ENCODE measurements around the gene HSPB9.

The HSPB9 gene

DNA sequence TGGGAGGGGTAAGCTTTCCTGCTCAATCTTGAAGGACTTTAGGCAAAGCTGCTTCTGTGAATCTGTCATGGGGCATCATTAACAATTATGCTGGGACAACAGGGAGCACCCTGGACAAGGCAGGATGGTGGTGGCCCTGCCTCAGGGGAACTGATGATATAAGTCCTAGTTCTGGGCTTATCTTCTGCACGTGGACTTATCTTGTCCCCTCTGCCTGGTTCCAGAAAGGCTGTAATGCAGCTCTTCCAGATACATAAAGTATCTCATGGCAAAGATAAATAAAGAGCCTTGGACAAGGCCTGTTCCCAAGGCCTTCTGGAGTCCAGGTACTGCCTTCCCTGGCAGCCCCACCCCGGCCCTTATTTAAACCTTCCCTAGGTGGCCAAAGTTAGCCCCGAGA lies 18.3 kb upstream of the HSPB9 start:
- peaks cover 3% of the 10 kb centered on the region for H3K4me1 ChIP-seq (ENCODE audit: control insufficient read depth, insufficient read depth, low read length)
- no peaks in the 10 kb centered on the region for H3K36me3 ChIP-seq (ENCODE audit: control insufficient read depth, insufficient read depth, low read length, severe bottlenecking)
- H3K27me3 ChIP-seq (replicated peaks; ENCODE audit: control insufficient read depth, insufficient read depth, low read length): no peaks in the 10 kb centered on the region
- H3K4me3 ChIP-seq (ENCODE audit: low read length): no peak overlapping the region
- DNase-seq (ENCODE audit: low read depth): no peak
- H3K9ac ChIP-seq (ENCODE audit: low read length): no peak overlapping the region
- H3K9me3 ChIP-seq (ENCODE audit: control insufficient read depth, low read length): no peaks in the 10 kb centered on the region

DNA sequence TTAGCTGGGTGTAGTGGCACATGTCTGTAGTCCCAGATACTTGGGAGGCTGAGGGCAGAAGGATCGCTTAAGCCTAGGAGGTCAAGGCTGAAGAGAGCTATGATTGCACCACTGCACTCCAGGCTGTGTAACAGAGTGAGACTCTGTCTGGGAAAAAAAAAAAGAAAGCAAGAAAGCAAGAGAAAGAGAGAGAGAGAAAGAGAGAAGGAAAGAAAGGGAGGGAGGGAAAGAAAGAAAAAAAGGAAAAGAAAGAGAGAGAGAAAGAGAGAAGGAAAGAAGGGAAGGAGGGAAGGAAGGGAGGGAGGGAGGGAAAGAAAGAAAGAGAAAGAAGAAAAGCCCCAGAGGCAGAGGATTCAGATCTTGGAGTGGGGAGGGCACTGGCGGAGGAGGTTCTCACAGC lies 16.6 kb upstream of the HSPB9 start:
- no peak overlapping the region for H3K9ac ChIP-seq (ENCODE audit: low read length)
- H3K4me3 ChIP-seq (ENCODE audit: low read length): no peak overlapping the region
- peaks cover 3% of the 10 kb centered on the region for H3K4me1 ChIP-seq (ENCODE audit: control insufficient read depth, insufficient read depth, low read length)
- H3K9me3 ChIP-seq (ENCODE audit: control insufficient read depth, low read length): no peaks in the 10 kb centered on the region
- H3K36me3 ChIP-seq (ENCODE audit: control insufficient read depth, insufficient read depth, low read length, severe bottlenecking): no peaks in the 10 kb centered on the region
- DNase-seq (ENCODE audit: low read depth): no peak
- no peaks in the 10 kb centered on the region for H3K27me3 ChIP-seq (replicated peaks; ENCODE audit: control insufficient read depth, insufficient read depth, low read length)

DNA sequence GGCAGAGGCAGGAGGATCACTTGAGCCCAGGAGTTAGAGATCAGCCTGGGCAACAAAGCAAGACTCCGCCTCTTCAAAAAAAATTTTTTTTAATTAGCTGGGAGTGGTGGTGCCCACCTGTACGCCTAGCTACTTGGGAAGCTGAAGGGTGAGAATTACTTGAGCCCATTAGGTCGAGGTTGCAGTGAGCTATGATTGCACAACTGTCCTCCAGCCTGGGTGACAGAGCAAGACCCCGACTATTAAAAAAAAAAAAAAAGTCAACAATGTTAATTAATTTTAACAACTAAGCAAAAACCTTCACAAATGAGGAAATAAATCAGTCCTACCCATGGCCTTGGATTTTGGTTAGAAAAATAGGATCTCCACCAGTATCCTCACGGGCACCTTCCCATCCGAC lies 15.5 kb upstream of the HSPB9 start:
- no peak overlapping the region for H3K4me3 ChIP-seq (ENCODE audit: low read length)
- DNase-seq (ENCODE audit: low read depth): no peak
- H3K36me3 ChIP-seq (ENCODE audit: control insufficient read depth, insufficient read depth, low read length, severe bottlenecking): no peaks in the 10 kb centered on the region
- no peaks in the 10 kb centered on the region for H3K9me3 ChIP-seq (ENCODE audit: control insufficient read depth, low read length)
- H3K27me3 ChIP-seq (replicated peaks; ENCODE audit: control insufficient read depth, insufficient read depth, low read length): no peaks in the 10 kb centered on the region
- no peak overlapping the region for H3K9ac ChIP-seq (ENCODE audit: low read length)
- peaks cover 8% of the 10 kb centered on the region for H3K4me1 ChIP-seq (ENCODE audit: control insufficient read depth, insufficient read depth, low read length)

DNA sequence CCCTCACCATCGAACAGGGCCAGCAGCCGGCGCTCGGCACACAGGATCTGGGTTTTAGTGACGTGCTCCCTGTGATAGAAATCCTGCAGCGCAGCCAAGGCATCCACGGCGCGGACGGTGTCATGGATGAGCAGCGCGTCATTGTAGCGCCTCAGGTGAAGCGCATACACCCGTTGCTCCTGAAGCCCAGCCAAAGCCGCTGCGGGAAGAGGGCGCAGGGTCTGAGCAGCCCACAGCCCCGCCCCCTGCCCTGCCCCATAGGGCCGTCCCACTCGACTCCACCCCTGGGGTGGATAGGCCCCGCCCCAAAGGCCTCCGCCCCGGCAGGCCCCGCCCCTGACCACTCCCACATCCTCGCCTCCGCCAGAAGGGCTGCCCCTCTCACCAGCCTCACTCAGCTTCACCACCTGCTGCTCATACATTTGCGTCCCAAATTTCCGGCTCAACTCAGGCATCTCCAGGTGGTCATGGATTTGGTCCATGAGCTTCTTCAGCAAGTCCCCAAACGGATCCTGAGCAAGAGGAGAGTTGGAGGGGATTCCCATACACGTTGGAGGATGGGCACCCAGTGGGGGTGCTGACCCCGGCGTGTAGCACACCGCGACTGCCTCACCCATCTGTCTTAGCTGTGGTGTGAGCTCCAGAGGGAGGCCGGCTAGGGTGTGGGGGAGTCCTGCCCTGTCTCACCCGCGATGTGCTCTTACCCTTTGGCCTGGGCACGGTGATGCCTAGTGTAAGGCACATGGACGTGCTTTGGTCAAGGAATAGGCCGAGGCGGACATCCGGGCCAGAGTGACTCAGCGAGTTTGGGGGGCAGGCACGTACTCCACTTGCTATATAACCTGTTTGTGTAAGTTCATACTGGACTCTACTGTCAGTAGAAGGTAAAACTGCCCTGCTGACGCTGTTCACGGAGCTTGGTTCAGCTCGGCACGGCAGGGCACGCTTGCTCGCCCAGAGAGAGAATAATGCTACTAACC lies 14.7 kb upstream of the HSPB9 start:
- no peaks in the 10 kb centered on the region for H3K27me3 ChIP-seq (replicated peaks; ENCODE audit: control insufficient read depth, insufficient read depth, low read length)
- no peaks in the 10 kb centered on the region for H3K36me3 ChIP-seq (ENCODE audit: control insufficient read depth, insufficient read depth, low read length, severe bottlenecking)
- H3K4me1 ChIP-seq (ENCODE audit: control insufficient read depth, insufficient read depth, low read length): peaks cover 11% of the 10 kb centered on the region
- no peak overlapping the region for H3K9ac ChIP-seq (ENCODE audit: low read length)
- no peaks in the 10 kb centered on the region for H3K9me3 ChIP-seq (ENCODE audit: control insufficient read depth, low read length)
- H3K4me3 ChIP-seq (ENCODE audit: low read length): no peak overlapping the region
- DNase-seq (ENCODE audit: low read depth): peak; percentile 35

DNA sequence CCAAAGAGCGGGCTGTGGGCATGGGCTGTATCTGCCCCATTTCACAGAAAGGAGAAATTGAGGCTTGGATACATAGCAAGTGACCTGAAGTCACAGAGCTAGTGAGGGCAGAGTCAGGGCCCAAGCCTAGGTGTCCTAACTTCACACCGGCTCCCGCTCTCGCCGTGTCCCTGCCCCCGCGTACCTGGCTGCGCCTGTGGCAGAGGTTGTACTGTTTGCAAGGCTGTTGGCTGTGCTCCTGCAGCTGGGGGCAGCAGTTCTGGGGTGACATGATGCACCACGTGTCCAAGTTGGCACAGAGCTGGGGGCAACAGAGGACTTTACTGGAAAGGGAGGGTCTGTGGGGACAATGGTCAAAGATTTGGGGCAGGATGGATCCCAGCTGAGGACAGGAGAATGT lies 13.5 kb upstream of the HSPB9 start:
- Histone ChIP-seq H3K4me1 (ENCODE audit: control insufficient read depth, insufficient read depth, low read length) (peaks cover 13% of the 10 kb centered on the region), H3K36me3 (ENCODE audit: control insufficient read depth, insufficient read depth, low read length, severe bottlenecking) (no peaks in the 10 kb centered on the region), H3K9ac (ENCODE audit: low read length) (no peak overlapping the region), H3K4me3 (ENCODE audit: low read length) (no peak overlapping the region), H3K27me3 (replicated peaks; ENCODE audit: control insufficient read depth, insufficient read depth, low read length) (no peaks in the 10 kb centered on the region), H3K9me3 (ENCODE audit: control insufficient read depth, low read length) (no peaks in the 10 kb centered on the region)
- no peak for DNase-seq (ENCODE audit: low read depth)

DNA sequence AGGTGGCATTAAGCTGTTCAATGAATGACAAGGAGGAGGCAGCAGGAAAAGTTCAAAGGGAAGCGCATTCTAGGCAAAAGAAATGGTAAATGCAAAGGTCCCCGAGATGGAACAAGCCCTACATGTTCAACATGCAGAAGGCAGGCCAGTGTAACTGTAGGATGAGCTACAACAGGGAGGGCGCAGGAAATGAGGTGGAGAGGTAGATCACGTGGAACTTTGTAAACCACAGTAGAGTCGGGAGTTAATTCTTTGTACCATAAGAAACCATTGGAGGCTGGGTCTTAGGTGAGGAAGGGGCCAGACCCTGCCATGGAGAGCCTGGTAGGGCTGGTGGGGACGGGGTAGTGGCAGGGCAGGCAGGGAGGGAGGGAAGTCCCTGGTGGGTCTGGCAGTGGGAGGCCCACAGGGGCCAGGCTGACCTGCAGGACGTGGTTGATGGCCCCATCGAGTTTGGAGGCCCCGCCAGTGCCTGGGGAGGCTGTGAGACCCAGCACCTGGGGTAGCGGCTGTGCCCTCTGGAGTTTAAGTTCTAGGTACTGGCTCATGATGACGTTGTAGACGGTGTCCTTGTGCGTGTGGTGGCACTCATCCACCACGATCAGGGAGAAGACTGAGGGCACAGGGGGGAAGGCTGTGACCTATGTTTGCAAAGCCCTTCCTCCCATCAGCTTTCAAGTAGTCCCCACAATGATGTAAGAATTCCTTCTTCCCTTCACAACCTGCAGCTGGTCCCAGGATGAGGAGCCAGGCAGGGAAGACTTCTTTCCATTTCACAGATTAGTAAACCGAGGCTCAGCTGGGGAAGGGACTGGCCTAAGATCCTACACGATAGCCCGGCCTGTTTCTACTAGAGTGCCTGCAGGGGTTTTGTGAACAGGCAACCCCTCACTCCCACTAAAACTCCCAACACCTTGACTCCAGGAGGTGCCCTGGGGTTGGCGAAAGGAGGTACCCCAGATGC lies 12.0 kb upstream of the HSPB9 start:
- Histone ChIP-seq H3K4me3 (ENCODE audit: low read length) (no peak overlapping the region), H3K4me1 (ENCODE audit: control insufficient read depth, insufficient read depth, low read length) (peaks cover 13% of the 10 kb centered on the region), H3K9ac (ENCODE audit: low read length) (no peak overlapping the region), H3K9me3 (ENCODE audit: control insufficient read depth, low read length) (no peaks in the 10 kb centered on the region), H3K27me3 (replicated peaks; ENCODE audit: control insufficient read depth, insufficient read depth, low read length) (no peaks in the 10 kb centered on the region), H3K36me3 (ENCODE audit: control insufficient read depth, insufficient read depth, low read length, severe bottlenecking) (peaks cover 3% of the 10 kb centered on the region)
- no peak for DNase-seq (ENCODE audit: low read depth)

DNA sequence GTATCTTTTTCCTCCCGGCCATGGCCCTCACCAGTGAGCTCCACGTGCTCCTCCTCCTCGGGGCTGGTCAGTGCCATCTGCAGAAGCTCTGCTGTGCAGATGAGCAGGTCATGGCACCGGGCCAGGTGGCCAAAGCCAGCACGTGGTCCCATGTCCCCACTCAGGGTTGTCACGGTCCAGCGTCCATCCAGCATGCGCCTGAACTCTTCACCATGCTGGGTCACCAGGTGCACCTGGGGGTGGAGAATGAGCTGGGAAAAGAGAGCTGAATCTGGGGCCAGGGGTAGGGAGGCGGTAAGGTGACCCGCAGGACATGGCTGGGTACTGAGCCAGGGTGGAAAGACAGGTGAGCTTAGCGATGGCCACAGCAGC lies 11.4 kb upstream of the HSPB9 start:
- Histone ChIP-seq H3K4me3 (ENCODE audit: low read length) (peak overlapping the region; percentile 88), H3K36me3 (ENCODE audit: control insufficient read depth, insufficient read depth, low read length, severe bottlenecking) (peaks cover 6% of the 10 kb centered on the region), H3K9me3 (ENCODE audit: control insufficient read depth, low read length) (no peaks in the 10 kb centered on the region), H3K9ac (ENCODE audit: low read length) (peak overlapping the region; percentile 88), H3K27me3 (replicated peaks; ENCODE audit: control insufficient read depth, insufficient read depth, low read length) (no peaks in the 10 kb centered on the region), H3K4me1 (ENCODE audit: control insufficient read depth, insufficient read depth, low read length) (peaks cover 13% of the 10 kb centered on the region)
- DNase-seq (ENCODE audit: low read depth): no peak

DNA sequence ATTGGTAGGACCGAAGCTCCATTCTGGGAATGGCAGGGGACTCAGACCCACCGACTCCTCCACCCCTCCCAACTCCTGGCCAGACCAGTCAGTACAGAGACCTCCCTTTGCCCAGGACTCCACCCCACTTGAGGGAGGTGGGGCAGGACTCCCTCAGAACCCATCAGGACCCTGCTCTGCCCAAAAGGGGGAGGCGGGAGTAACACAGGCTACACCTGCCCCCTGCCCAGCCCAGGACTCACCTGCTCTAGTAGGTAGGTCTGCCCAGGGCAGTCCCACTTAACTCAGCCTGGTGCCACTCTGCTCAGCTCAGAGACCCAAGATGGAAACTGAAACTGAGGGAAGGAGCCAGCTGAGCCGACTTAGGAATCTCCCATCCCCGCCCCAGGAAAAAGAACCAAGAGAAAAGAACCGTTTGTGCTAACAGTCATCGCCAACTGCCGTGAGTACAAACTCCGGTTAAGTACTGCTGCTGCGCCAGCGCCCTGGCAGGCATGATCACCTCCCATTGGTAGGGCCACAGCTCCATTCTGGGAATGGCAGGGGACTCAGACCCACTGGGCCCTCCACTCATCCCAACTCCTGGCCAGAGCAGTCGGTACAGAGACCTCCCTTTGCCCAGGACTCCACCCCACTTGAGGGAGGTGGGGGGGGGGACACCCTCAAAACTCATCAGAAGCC lies 10.6 kb upstream of the HSPB9 start:
- Histone ChIP-seq H3K36me3 (ENCODE audit: control insufficient read depth, insufficient read depth, low read length, severe bottlenecking) (peaks cover 9% of the 10 kb centered on the region), H3K4me1 (ENCODE audit: control insufficient read depth, insufficient read depth, low read length) (peaks cover 13% of the 10 kb centered on the region), H3K9me3 (ENCODE audit: control insufficient read depth, low read length) (no peaks in the 10 kb centered on the region), H3K27me3 (replicated peaks; ENCODE audit: control insufficient read depth, insufficient read depth, low read length) (no peaks in the 10 kb centered on the region), H3K9ac (ENCODE audit: low read length) (peak overlapping the region; percentile 88), H3K4me3 (ENCODE audit: low read length) (peak overlapping the region; percentile 88)
- peak; percentile 33 for DNase-seq (ENCODE audit: low read depth)

DNA sequence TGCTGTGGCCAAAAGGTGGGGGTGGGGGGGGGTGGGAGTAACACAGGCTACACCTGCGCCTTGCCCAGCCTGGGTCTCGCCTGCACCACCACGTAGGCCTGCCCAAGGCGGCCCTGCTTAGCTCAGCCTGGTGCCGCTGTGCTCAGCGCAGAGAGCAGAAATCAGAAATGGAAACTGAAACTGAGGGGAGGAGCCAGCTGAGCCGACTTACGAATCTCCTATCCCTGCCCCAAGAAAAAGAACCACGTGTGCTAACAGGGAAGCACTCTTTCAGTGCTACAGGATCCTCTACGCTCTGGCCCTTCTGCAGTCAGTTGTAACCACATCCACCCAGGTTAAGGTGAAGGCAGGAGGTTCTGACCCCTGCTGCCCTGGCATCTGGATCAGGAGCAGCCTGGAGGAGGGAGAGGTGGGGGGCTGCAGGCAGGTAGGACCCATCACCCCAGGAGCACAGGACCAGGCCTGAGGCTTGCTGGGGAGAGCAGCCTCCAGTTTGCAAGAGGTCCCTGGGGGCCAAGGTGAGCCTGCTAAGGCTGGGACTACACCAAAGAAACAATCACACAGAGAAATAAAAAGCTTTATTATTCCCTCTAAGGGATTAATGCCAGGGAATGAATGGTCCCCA lies 9.9 kb upstream of the HSPB9 start, which contains the start of gene DHX58:
TSS of gene DHX58 (minus strand) at position 163 of the 625 bp plus-strand sequence. CDS start 822 bp downstream, outside the sequence.
- H3K4me1 ChIP-seq (ENCODE audit: control insufficient read depth, insufficient read depth, low read length): peaks cover 13% of the 10 kb centered on the region
- no peaks in the 10 kb centered on the region for H3K27me3 ChIP-seq (replicated peaks; ENCODE audit: control insufficient read depth, insufficient read depth, low read length)
- peaks cover 14% of the 10 kb centered on the region for H3K36me3 ChIP-seq (ENCODE audit: control insufficient read depth, insufficient read depth, low read length, severe bottlenecking)
- peak within 1 kb of the TSS; percentile 88 for H3K9ac ChIP-seq (ENCODE audit: low read length)
- DNase-seq (ENCODE audit: low read depth): peak; percentile 93
- H3K4me3 ChIP-seq (ENCODE audit: low read length): peak within 1 kb of the TSS; percentile 88
- H3K9me3 ChIP-seq (ENCODE audit: control insufficient read depth, low read length): no peaks in the 10 kb centered on the region

DNA sequence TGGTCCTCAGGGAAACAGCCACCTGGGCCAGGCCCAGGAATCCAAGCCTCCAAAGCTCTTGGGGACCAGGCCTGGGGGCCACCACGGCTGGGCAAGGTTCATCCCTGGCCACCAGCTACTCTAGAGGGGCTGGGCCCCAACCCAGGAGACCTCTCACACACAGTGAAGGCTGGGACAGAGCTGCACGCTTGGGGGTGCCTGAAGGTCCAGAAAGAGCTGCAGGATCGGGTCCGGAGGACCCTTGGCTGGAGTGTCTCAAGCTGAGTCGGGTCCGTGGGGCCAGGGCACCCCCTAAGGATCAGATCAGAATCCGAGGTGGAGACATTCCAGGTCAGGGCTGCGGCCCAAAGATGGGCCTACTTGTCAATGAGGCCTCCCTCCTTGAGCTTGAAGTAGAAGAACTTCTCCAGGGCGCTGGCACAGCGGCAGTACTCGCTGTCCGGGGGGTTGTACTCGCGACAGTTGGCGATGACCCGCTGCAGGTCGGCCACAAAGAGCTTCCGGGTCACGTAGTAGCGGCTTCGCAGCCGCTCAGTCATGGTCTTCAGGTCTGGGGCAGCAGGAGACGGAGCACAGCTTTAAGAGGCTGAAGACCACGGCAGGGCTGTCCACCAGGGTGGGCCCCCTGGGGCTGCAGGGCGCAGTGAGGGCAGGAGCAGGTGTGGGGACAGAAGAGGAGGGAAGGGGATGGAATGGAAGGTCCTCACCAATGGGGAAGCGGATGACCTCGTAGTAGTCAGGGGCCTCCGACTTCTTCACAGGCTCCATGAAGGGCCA lies 9.1 kb upstream of the HSPB9 start:
- no peaks in the 10 kb centered on the region for H3K9me3 ChIP-seq (ENCODE audit: control insufficient read depth, low read length)
- H3K4me1 ChIP-seq (ENCODE audit: control insufficient read depth, insufficient read depth, low read length): peaks cover 13% of the 10 kb centered on the region
- peak overlapping the region; percentile 88 for H3K9ac ChIP-seq (ENCODE audit: low read length)
- no peak for DNase-seq (ENCODE audit: low read depth)
- H3K36me3 ChIP-seq (ENCODE audit: control insufficient read depth, insufficient read depth, low read length, severe bottlenecking): peaks cover 14% of the 10 kb centered on the region
- no peaks in the 10 kb centered on the region for H3K27me3 ChIP-seq (replicated peaks; ENCODE audit: control insufficient read depth, insufficient read depth, low read length)
- no peak overlapping the region for H3K4me3 ChIP-seq (ENCODE audit: low read length)
